HepG2 (cell line): Measurements from ENCODE around the gene AKAP6. TPM values are rescaled to one million over a fixed set of nuclear protein-coding genes. Genes with fewer than 3 reads are reported as not detected.

Source experiments
- ATAC-seq: fragments of 200-7000 bp; cut with Tn5 transposase; 3 replicates; pipeline ENCODE4 v1.9.1; 2020; ENCODE audit warnings: mild to moderate bottlenecking, moderate library complexity
- BruUV-seq: library from RNA; stranded (reverse); fragments of 400-500 nt; replicated peaks from 2 replicates; lab custom pipeline; 2021; lab: Mats Ljungman, UMichigan
- CTCF ChIA-PET: fragments of 300-600 bp; formaldehyde crosslinking; extraction: SDS; loops from one replicate; lab custom pipeline; 2021; ENCODE audit warnings: low total read pairs, inconsistent platforms, low intra/inter-chr PET ratio; lab: Yijun Ruan, JAX
- POLR2A ChIA-PET: fragments of 350-600 bp; sonication (Branson Sonifier 250); formaldehyde crosslinking; loops from one replicate; lab custom pipeline; 2020; ENCODE audit warnings: antibody characterized with exemption, inconsistent platforms; lab: Yijun Ruan, JAX
- DNase-seq: peaks from one replicate; pipeline ENCODE4 v3.0.0-alpha.2; 2015; ENCODE audit warnings: low spot score
- FAIRE-seq: peaks from 3 replicates; lab custom pipeline; 2011; peaks lifted over from hg19 to GRCh38; lab: Jason Lieb, UNC
- H2AFZ ChIP-seq: one replicate; pipeline ENCODE4 v1.6.1; 2011; ENCODE audit warnings: low read length, inconsistent platforms
- H3K27ac ChIP-seq: fragments of 300-600 bp; 3 replicates; pipeline ENCODE4 v1.8.0; 2011; ENCODE audit warnings: mixed run types, mild to moderate bottlenecking, mixed read lengths, low read length, inconsistent platforms; ENCODE audit not compliant: insufficient read depth; ENCODE audit errors: extremely low read length
- H3K27me3 ChIP-seq, 2 experiments: fragments of 200-600 bp in 1 of 2; 2 replicates in 1 of 2; 3 replicates in 1 of 2; pipeline versions ENCODE4 v1.6.0 to v1.8.0; 2011; ENCODE audit warnings: low read length in 2 of 2, mild to moderate bottlenecking in 2 of 2, moderate library complexity in 2 of 2, inconsistent platforms in 1 of 2; ENCODE audit not compliant: insufficient read depth in 2 of 2, control insufficient read depth in 1 of 2
- H3K36me3 ChIP-seq, 2 experiments: fragments of 200-600 bp in 1 of 2; replicated peaks in 1 of 2; 2 replicates in 1 of 2; 3 replicates in 1 of 2; pipeline versions ENCODE4 v1.5.1 to v1.8.0; 2011; ENCODE audit warnings: low read length in 2 of 2, inconsistent platforms in 1 of 2; ENCODE audit not compliant: insufficient read depth in 2 of 2, control insufficient read depth in 1 of 2
- H3K4me1 ChIP-seq: 2 replicates; pipeline ENCODE4 v1.5.1; 2012; ENCODE audit warnings: low read length, inconsistent platforms; ENCODE audit not compliant: insufficient read depth
- H3K4me2 ChIP-seq: 2 replicates; pipeline ENCODE4 v1.6.0; 2011; ENCODE audit warnings: low read depth, low read length, inconsistent platforms
- H3K4me3 ChIP-seq, 3 experiments: fragments of 200-600 bp in 1 of 3; sonication (generic), shearing (Covaris generic) in 1 of 3; replicated peaks in 1 of 3; 2 replicates each; pipeline ENCODE4 v1.5.1; 2011 to 2016; ENCODE audit warnings: low read length in 3 of 3, inconsistent platforms in 2 of 3, low read depth in 2 of 3, mild to moderate bottlenecking in 2 of 3, control low read depth in 1 of 3, mixed read lengths in 1 of 3; ENCODE audit not compliant: insufficient read depth in 1 of 3
- H3K79me2 ChIP-seq: one replicate; pipeline ENCODE4 v1.6.1; 2011; ENCODE audit warnings: low read length, inconsistent platforms; ENCODE audit not compliant: insufficient read depth
- H3K9ac ChIP-seq: 2 replicates; pipeline ENCODE4 v1.6.0; 2011; ENCODE audit warnings: mild to moderate bottlenecking, low read depth, low read length, inconsistent platforms; ENCODE audit not compliant: insufficient read depth
- H3K9me3 ChIP-seq: 2 replicates; pipeline ENCODE4 v1.5.1; 2012; ENCODE audit warnings: mild to moderate bottlenecking, low read length
- H4K20me1 ChIP-seq: 2 replicates; pipeline ENCODE4 v1.6.0; 2011; ENCODE audit warnings: inconsistent platforms, mild to moderate bottlenecking, low read length, moderate library complexity; ENCODE audit not compliant: insufficient read depth
- ATF7 ChIP-seq, 2 experiments: fragments of 450-650 bp in 1 of 2; sonication (generic) in 1 of 2; formaldehyde crosslinking in 1 of 2; IDR thresholded peaks; 2 replicates each; pipeline versions ENCODE4 v1.4.0 to v1.6.1; 2016 to 2020; ENCODE audit warnings: antibody characterized with exemption in 1 of 2, mild to moderate bottlenecking in 1 of 2, missing genetic modification reagents in 1 of 2
- FOXK1 ChIP-seq: sonication (generic); formaldehyde crosslinking; IDR thresholded peaks from 2 replicates; pipeline ENCODE4 v1.4.0; 2020; ENCODE audit warnings: low read depth, missing genetic modification reagents, borderline replicate concordance
- GATA4 ChIP-seq: sonication (generic); IDR thresholded peaks from 2 replicates; pipeline ENCODE4 v1.6.1; 2016; ENCODE audit warnings: antibody characterized with exemption, low read depth, borderline replicate concordance
- HOMEZ ChIP-seq: IDR thresholded peaks from 2 replicates; pipeline ENCODE4 v1.6.1; 2016; ENCODE audit warnings: low read depth
- MAX ChIP-seq: IDR thresholded peaks from 2 replicates; pipeline ENCODE4 v1.6.1; 2012; ENCODE audit warnings: inconsistent platforms
- PHF20 ChIP-seq: sonication (generic); formaldehyde crosslinking; IDR thresholded peaks from 2 replicates; pipeline ENCODE4 v1.5.0; 2020; ENCODE audit warnings: mild to moderate bottlenecking, missing genetic modification reagents
- POGK ChIP-seq: sonication (generic); formaldehyde crosslinking; conservative IDR thresholded peaks from 2 replicates; pipeline ENCODE4 v1.8.0; 2022; ENCODE audit warnings: mild to moderate bottlenecking, moderate library complexity, missing genetic modification reagents
- SIN3B ChIP-seq: fragments of 150-350 bp; IDR thresholded peaks from 2 replicates; pipeline ENCODE4 v1.6.1; 2014; ENCODE audit warnings: low read length
- TCF12 ChIP-seq, 2 experiments: fragments of 450-650 bp in 1 of 2; sonication (generic) in 1 of 2; formaldehyde crosslinking in 1 of 2; IDR thresholded peaks; 2 replicates each; pipeline versions ENCODE4 v1.6.1 to v1.8.0; 2017 to 2022; ENCODE audit warnings: antibody characterized with exemption in 1 of 2, mild to moderate bottlenecking in 1 of 2, missing genetic modification reagents in 1 of 2, moderate library complexity in 1 of 2
- WGBS: methylation state at CpG from one replicate; pipeline ENCODE4 v1.1.6; 2017; ENCODE audit warnings: low lambda C conversion rate; 5-methylcytosine and 5-hydroxymethylcytosine counted together
- in situ Hi-C: cut with HindIII; loops from 2 replicates; pipeline ENCODE4 v1.10.0; 2017; ENCODE audit warnings: low pct_unique_long_range_greater_than_20kb; ENCODE audit not compliant: extremely low pct_ligation_motif_present
- intact Hi-C: fragments of 100-400 bp; cut with micrococcal nuclease; formaldehyde crosslinking; loops from one replicate; pipeline ENCODE4 v1.10.0; 2022; ENCODE audit not compliant: unreplicated experiment
- polyA plus RNA-seq, 8 experiments: library from polyadenylated mRNA; depleted of rRNA in 3 of 8; stranded (reverse) in 7 of 8; unstranded in 1 of 8; fragments of >200 nt; fragmentation: Illumina TruSeq in 4 of 8; extraction: Trizol in 4 of 8; gene quantifications; 2 replicates each; pipeline versions ENCODE4 v1.2.1 to v1.2.3, GENCODE V29; 2011 to 2016; ENCODE audit warnings: low read depth in 4 of 8, missing spikeins in 1 of 8, mixed read lengths in 1 of 8; ENCODE audit not compliant: insufficient read depth in 1 of 8
- total RNA-seq, 5 experiments: library from RNA; depleted of rRNA; stranded (reverse); fragments of >200 nt; fragmentation: Illumina TruSeq; extraction: Trizol; gene quantifications; 2 replicates each; pipeline ENCODE4 v1.2.3, GENCODE V29; 2016; ENCODE audit warnings: low read depth in 1 of 5

AKAP6 gene
- total and polyA plus RNA-seq, 2 of the 13 experiments (the other 11 are each of a cell fraction or from before 2014, with no cell fraction given) = 1.4 TPM

- no peak for DNase-seq
Measured at GRCh38 chr14:32724867-32725471, 395.9 kb downstream of the AKAP6 start.

GRCh38 chr14:32726516-32726915, 397.4 kb downstream of the AKAP6 start:
- H3K4me3 ChIP-seq = no peak overlapping the region
- H3K79me2 ChIP-seq = no peaks in the 10 kb centered on the region
- no peak overlapping the region for H3K27ac ChIP-seq
- no peaks in the 10 kb centered on the region for H3K4me1 ChIP-seq
- TF ChIP-seq HOMEZ (CRISPR knock-in tag) (no peak), MAX (no peak), FOXK1 (CRISPR knock-in tag) (no peak), GATA4 (no peak), ATF7 (IDR thresholded peaks at IDR 0.05) (no peak), ATF7 (CRISPR knock-in tag; IDR thresholded peaks at IDR 0.05) (no peak)
- H3K27me3 ChIP-seq = no peaks in the 10 kb centered on the region
- H4K20me1 ChIP-seq = no peaks in the 10 kb centered on the region
- H3K4me2 ChIP-seq = no peak overlapping the region
- H3K9me3 ChIP-seq = peaks cover 3% of the 10 kb centered on the region; the same call in 1 of the 2 replicates
- no peaks in the 10 kb centered on the region for H3K36me3 ChIP-seq
- no peak overlapping the region for H3K9ac ChIP-seq
- intact Hi-C loops = no loop called here
- WGBS = 51% methylated on average over 4 of the region's 4 CpGs
- POLR2A ChIA-PET = no interaction called here
- CTCF ChIA-PET = no interaction called here
- BruUV-seq = no TSS peak
- FAIRE-seq (no peak), DNase-seq (no peak), ATAC-seq (no peak)
- in situ Hi-C loops = no loop called here
- no peak overlapping the region for H2AFZ ChIP-seq

More at GRCh38 chr14:32724867-32725471, 395.9 kb downstream of the AKAP6 start:
- H3K27me3 ChIP-seq = no peaks in the 10 kb centered on the region
- no peaks in the 10 kb centered on the region for H3K4me1 ChIP-seq
- no TSS peak for BruUV-seq
- H3K4me3 ChIP-seq = no peak overlapping the region
- ChIA-PET CTCF (no interaction called here), POLR2A (no interaction called here)
- H3K9ac ChIP-seq = no peak overlapping the region
- H3K4me2 ChIP-seq = no peak overlapping the region
- H4K20me1 ChIP-seq = no peaks in the 10 kb centered on the region
- in situ Hi-C loops = loop anchor here (25.0 kb wide), 1 partner anchor 1587 kb away; no protein-coding TSS in a partner anchor
- intact Hi-C loops = no loop called here
- H3K79me2 ChIP-seq = no peaks in the 10 kb centered on the region
- H2AFZ ChIP-seq = no peak overlapping the region
- peaks cover 3% of the 10 kb centered on the region; the same call in 1 of the 2 replicates for H3K9me3 ChIP-seq
- 10% methylated on average over 6 of the region's 6 CpGs for WGBS
- FAIRE-seq (no peak), ATAC-seq (no peak)
- no peak for TF ChIP-seq SIN3B
- TF ChIP-seq PHF20 = no peak
- TF ChIP-seq TCF12 (IDR thresholded peaks at IDR 0.05) = no peak
- no peak for TF ChIP-seq TCF12 (CRISPR knock-in tag; IDR thresholded peaks at IDR 0.05)
- TF ChIP-seq ATF7 (IDR thresholded peaks at IDR 0.05) = 0 out of 2 replicates have a peak, but pooled peaks have one; percentile 13
- TF ChIP-seq ATF7 (CRISPR knock-in tag; IDR thresholded peaks at IDR 0.05) = no peak
- no peak for TF ChIP-seq POGK (CRISPR knock-in tag)
- no peaks in the 10 kb centered on the region for H3K36me3 ChIP-seq
- H3K27ac ChIP-seq = no peak overlapping the region
